Right lobe of liver (tissue), 6 donors: Measurements from ENCODE around the gene ZSCAN18. TPM values are rescaled to one million over a fixed set of nuclear protein-coding genes. Genes with fewer than 3 reads are reported as not detected.

Source experiments
- ATAC-seq, 4 donors: fragments of 200-7000 bp; cut with Tn5 transposase; one replicate each; pipeline ENCODE4 v1.9.1; 2020; ENCODE audit warnings: mild to moderate bottlenecking in 4 of 4, moderate library complexity in 4 of 4
- DNase-seq, 3 donors: peaks; one replicate each; pipeline ENCODE4 v3.0.0-alpha.2; 2020
- H3K27ac ChIP-seq, 3 donors: fragments of 200-600 bp; one replicate each; pipeline ENCODE4 v1.8.0; 2022
- H3K27me3 ChIP-seq, 2 donors: fragments of 200-600 bp; one replicate each; pipeline ENCODE4 v1.8.0; 2022
- H3K36me3 ChIP-seq, 4 donors: fragments of 200-600 bp; sonication (generic) in 1 of 4; one replicate each; pipeline versions ENCODE4 v1.5.1 to v1.8.0; 2017 to 2022; ENCODE audit warnings: control low read depth in 1 of 4
- H3K4me1 ChIP-seq, 4 donors: fragments of 200-600 bp; sonication (generic) in 1 of 4; one replicate each; pipeline versions ENCODE4 v1.5.1 to v1.8.0; 2017 to 2022; ENCODE audit warnings: control low read depth in 1 of 4
- H3K4me3 ChIP-seq, 3 donors: fragments of 200-600 bp; one replicate each; pipeline ENCODE4 v1.8.0; 2022
- H3K9me3 ChIP-seq, 4 donors: fragments of 200-600 bp; sonication (generic) in 1 of 4; one replicate each; pipeline versions ENCODE4 v1.5.1 to v1.8.0; 2017 to 2022; ENCODE audit warnings: control low read depth in 1 of 4
- CTCF ChIP-seq, 4 donors: fragments of 200-600 bp in 3 of 4; fragments of 450-650 bp in 1 of 4; IDR thresholded peaks; one replicate each; pipeline versions ENCODE4 v1.5.1 to v1.8.0; 2016 to 2022; ENCODE audit warnings: antibody characterized with exemption in 4 of 4, mild to moderate bottlenecking in 2 of 4
- POLR2A ChIP-seq: fragments of 450-650 bp; IDR thresholded peaks from one replicate; pipeline ENCODE4 v1.6.1; 2017; ENCODE audit warnings: antibody characterized with exemption, mild to moderate bottlenecking
- WGBS: methylation state at CpG from one replicate; pipeline ENCODE4 v1.1.6; 2018; ENCODE audit warnings: low coverage, low lambda C conversion rate; ENCODE audit not compliant: insufficient coverage; ENCODE audit errors: missing lambda C conversion rate; 5-methylcytosine and 5-hydroxymethylcytosine counted together
- intact Hi-C, 2 donors: fragments of 100-400 bp; cut with DNase I; formaldehyde crosslinking; loops; one replicate each; pipeline versions ENCODE4 v1.11.2 to v1.14.1; 2022
- total RNA-seq, 6 experiments: library from RNA; depleted of rRNA in 2 of 6; stranded (reverse); fragments of >200 nt in 2 of 6; fragmentation: NEBNext Ultra II Directional in 3 of 6; extraction: Animal tissue kit (Norgen Biotek cat#: 25700) in 3 of 6; gene quantifications; one replicate each; pipeline versions ENCODE4 v1.1.0 to v1.2.4, GENCODE V29; 2016 to 2023
- donor health status: DM: no; HTN: yes; CAD: no.
- donor health status: DM: no; HTN: no; CAD: no.
- donor health status: DM: no; HTN: no; CAD: no.
- donor health status: DM: no; HTN: yes; CAD: no.
- donor health status: DM: no; HTN: yes; CAD: no.

ZSCAN18 gene
- total RNA-seq, 6 experiments from 2014 or later: 6.3 to 17.1 (median 10.7) TPM

GRCh38 chr19:58054901-58055874, 42.8 kb downstream of the ZSCAN18 start:
- DNase-seq (no peak), ATAC-seq (peak in 2 of 4 donors; percentile 21 to 29)
- Histone ChIP-seq H3K4me1 (no peaks in the 10 kb centered on the region), H3K27me3 (no peaks in the 10 kb centered on the region), H3K27ac (peak overlapping the region in 2 of 3 donors; percentile 19 to 21), H3K36me3 (no peaks in the 10 kb centered on the region), H3K9me3 (no peaks in the 10 kb centered on the region), H3K4me3 (peak overlapping the region in 2 of 3 donors; percentile 13 to 19)
- TF ChIP-seq CTCF (IDR thresholded peaks at IDR 0.05) (peak in 1 of 4 donors; percentile 8), POLR2A (no peak)
- WGBS: 8% methylated on average over 30 of the region's 37 CpGs
- intact Hi-C loops: no loop called here

- no peaks in the 10 kb centered on the region for H3K4me1 ChIP-seq
- no CpG with 5 or more reads among the region's 30 CpGs for whole genome bisulfite sequencing
- no peak for DNase-seq
- no peaks in the 10 kb centered on the region for H3K27me3 ChIP-seq
- ATAC-seq: no peak
- H3K27ac ChIP-seq: no peak overlapping the region
- no peaks in the 10 kb centered on the region for H3K36me3 ChIP-seq
- no peak overlapping the region for H3K4me3 ChIP-seq
- no peaks in the 10 kb centered on the region for H3K9me3 ChIP-seq
- intact Hi-C loops: no loop called here
- TF ChIP-seq CTCF (IDR thresholded peaks at IDR 0.05) (no peak), POLR2A (no peak)
Observed at GRCh38 chr19:58053480-58054156, 44.4 kb downstream of the ZSCAN18 start.

GRCh38 chr19:58052256-58052655, 45.8 kb downstream of the ZSCAN18 start:
- ATAC-seq: no peak
- 77% methylated on average over 7 of the region's 16 CpGs for WGBS
- no peak for DNase-seq

GRCh38 chr19:58047672-58048071, 50.4 kb downstream of the ZSCAN18 start:
- WGBS: 71% methylated on average over 3 of the region's 12 CpGs
- no peaks in the 10 kb centered on the region for H3K36me3 ChIP-seq
- intact Hi-C loops: no loop called here
- TF ChIP-seq POLR2A (no peak), CTCF (IDR thresholded peaks at IDR 0.05) (no peak)
- no peaks in the 10 kb centered on the region for H3K9me3 ChIP-seq
- DNase-seq: peak in 1 of 3 donors; percentile 35
- no peak overlapping the region for H3K4me3 ChIP-seq
- no peak overlapping the region for H3K27ac ChIP-seq
- no peaks in the 10 kb centered on the region for H3K4me1 ChIP-seq
- H3K27me3 ChIP-seq: no peaks in the 10 kb centered on the region
- no peak for ATAC-seq

More at GRCh38 chr19:58052256-58052655, 45.8 kb downstream of the ZSCAN18 start:
- TF ChIP-seq CTCF (IDR thresholded peaks at IDR 0.05) (no peak), POLR2A (no peak)
- no peaks in the 10 kb centered on the region for H3K4me1 ChIP-seq
- H3K9me3 ChIP-seq: no peaks in the 10 kb centered on the region
- no peak overlapping the region for H3K4me3 ChIP-seq
- no peaks in the 10 kb centered on the region for H3K27me3 ChIP-seq
- intact Hi-C loops: no loop called here
- H3K27ac ChIP-seq: no peak overlapping the region
- H3K36me3 ChIP-seq: no peaks in the 10 kb centered on the region
